GM19035 (cell line): ENCODE results near the gene XAGE2.

Experiments
- ATAC-seq: cut with Tn5 transposase; IDR thresholded peaks from one replicate; pipeline ENCODE4 v1.9.1; 2021; ENCODE audit not compliant: unreplicated experiment

XAGE2 gene

DNA sequence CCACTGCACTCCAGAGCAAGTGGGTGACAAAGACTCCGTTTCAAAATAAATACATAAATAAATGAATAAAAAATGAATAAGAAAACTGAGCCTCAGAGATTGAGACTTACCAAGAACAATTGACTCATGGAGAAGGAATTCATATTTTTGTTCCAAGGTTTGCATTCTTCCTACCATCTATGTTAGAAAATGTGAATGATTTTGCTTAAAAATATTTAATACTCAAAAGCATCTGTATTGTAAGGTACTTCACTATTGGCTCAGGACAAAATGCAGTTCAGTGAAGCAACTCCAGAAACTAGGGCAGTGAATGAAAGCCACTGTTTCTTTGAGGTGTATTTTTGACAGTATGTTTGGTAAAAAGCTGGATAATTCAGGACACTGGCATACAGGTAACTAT is 54.1 kb downstream of the XAGE2 start:
- ATAC-seq, result no peak

DNA sequence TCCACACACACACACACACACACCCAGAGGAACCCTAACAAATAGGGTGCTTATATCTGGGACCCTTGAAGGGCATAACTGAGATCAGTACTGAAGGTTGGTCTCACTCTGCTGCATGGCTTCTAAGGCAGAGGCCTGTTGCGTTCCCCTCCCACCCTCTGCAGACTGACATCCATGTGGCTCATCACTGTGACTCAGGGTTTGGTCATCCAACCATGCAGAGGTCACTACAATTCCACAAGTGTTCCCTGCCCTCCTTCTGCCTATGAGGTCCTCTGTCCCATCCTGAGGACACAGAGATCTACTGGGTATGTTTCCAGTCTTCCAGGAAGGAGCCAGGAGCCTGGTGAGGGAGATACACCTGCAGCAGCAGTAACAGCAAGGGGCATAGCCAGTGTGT is 55.8 kb downstream of the XAGE2 start:
- ATAC-seq, result no peak
